HG03039 (cell line): ENCODE results near the gene RNF214.
"Not testable (repeated sequence)": the region's sequence is repeated elsewhere in the genome, so short reads cannot be mapped to it uniquely, and the experiment has no call there.

Experiments used
- ATAC-seq: cut with Tn5 transposase; IDR thresholded peaks from one replicate; pipeline ENCODE4 v1.9.1; 2021; ENCODE audit warnings: mild to moderate bottlenecking, moderate library complexity; ENCODE audit not compliant: unreplicated experiment

Gene RNF214

GRCh38 chr11:117313091-117313490, 80.6 kb downstream of the RNF214 start:
- no peak for ATAC-seq

DNA sequence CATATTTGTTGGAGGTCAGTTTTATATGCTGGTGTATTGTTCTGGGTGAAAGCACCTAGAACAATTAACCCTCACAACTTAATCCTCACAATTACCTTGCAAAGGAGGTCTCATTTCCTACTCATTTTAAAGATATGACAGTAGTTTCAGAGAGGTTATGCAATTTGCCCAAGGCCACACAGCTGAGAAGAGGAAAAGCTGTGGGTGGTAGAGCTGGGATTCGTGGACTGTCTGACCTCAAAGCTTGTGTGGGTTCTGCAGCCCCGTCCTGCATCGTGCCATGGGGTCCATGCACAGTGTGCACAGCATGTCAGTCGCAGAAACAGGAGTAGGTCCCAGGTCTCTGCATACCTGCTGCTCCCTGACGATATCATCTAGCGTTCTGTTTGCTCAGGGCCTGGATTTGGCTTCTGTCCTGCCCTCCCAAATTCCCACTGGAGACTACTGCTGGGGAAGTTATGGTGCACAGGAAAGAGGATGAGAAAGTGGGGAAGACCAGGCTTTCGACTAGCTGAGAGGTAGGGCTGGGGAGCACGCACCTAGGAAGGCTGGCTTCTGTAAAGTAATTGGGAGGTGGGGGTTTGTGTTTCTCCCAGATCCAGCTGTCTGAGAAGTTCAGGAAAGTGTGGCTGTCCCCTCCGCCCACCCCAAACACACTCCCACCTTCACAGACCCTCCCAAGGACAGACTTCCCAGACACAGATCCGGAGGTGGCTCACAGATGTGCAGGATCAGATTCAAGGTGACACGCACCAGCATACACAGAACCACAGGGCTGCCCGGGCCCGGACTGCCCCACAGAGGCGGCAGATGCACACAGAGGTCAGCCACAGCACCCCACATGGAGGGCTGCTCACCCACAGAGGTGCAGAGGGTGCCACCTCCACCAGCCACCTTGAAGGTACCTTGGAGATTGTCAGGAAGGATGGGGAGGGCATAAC, 81.6 kb downstream of the RNF214 start:
- no peak for ATAC-seq

- no peak for ATAC-seq
These were observed 82.4 kb downstream of the RNF214 start for GRCh38 chr11:117314840-117315239.

DNA sequence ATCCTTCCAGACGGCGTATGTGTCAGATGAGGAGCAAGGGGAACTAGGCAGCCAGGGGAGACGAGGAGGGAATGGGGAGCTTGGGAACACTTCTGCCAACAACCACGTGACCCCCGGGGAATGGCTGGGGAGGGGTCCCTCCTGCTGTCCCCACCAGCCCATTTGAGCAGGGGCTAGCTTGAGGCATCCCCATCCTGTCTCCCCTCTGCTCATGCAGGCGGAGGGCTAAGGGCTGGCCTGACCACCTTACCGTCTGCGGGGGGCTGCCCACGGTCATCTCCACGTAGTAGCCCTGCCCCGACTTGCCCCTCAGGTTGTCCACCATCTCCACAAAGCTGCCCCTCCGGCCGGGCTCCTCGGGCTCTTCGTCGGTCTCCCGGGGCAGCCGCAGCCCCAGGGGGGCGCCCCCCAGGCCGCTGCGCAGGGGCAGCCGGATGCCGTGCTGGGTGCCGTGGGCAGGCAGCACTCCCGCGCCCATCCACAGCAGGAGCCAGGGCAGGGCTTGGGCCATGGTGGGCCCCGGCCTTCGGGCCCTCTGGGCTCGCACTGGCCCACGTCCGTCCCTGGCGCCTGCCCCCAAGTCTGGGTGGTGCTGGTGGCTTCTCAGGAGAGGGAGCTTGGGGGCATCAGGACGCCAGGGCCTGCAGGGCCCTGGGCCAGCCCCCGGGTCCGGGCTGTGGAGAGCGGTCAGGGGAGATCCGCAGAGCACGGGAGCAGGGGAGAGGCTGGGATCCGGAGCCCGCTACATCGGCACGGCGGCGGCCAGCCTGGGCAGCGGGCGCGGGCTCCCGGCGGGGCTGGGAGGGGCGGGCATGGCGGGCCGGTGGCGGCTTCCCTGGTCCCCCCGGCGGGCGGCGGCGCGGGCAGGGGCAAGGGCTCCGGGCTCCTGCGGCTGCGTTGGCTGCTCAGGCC, 83.1 kb downstream of the RNF214 start:
- ATAC-seq: no peak

GRCh38 chr11:117316197-117316961, 83.9 kb downstream of the RNF214 start, which contains the start of gene BACE1:
TSS of gene BACE1 (minus strand) at chr11:117316256. CDS start at chr11:117315795, 461 bp downstream.
- no peak for ATAC-seq

- no peak for ATAC-seq
These were observed 86.3 kb downstream of the RNF214 start for GRCh38 chr11:117318738-117319137.

- no peak for ATAC-seq
These were observed 86.9 kb downstream of the RNF214 start for GRCh38 chr11:117319214-117319840.

GRCh38 chr11:117327255-117327566, 94.7 kb downstream of the RNF214 start:
- not testable (repeated sequence) for ATAC-seq

- ATAC-seq: peak; percentile 92
These were observed 95.3 kb downstream of the RNF214 start, which contains the start of gene CEP164 for GRCh38 chr11:117327567-117328374. TSS of gene CEP164 (plus strand) at chr11:117327854. CDS start at chr11:117338587, 10,733 bp downstream.

DNA sequence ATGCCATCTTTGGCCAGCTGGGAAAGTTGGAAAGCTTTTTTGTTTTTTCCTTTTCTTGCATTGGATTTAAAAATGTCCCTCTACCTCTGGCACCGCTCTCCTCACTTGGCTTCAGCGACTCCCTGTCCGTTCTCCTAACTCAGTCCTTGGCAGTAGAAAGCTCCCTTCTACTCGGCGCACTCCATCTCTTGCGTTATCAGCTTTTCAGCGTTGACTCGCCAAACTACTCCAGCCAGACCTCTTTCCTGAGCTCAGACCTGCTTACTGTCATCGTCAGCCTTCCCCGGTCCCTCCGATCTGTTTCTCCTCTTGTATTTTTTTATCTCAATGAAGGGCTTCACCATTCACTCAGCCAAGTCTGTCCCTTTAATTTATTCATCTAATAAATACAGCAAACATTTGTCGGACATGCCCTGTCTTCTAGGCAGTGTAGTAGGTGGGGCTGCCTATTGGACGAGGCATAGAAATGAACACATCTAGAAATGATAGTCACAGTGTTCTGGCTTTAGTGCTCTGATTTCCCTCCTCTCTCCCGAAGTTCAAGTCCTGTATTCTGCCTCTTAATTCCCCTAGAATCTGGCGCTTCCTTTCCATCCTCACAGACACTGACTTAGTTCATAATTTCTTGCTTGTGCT, 96.0 kb downstream of the RNF214 start:
- no peak for ATAC-seq

- ATAC-seq: no peak
These were observed 100.4 kb downstream of the RNF214 start for GRCh38 chr11:117332843-117333242.

DNA sequence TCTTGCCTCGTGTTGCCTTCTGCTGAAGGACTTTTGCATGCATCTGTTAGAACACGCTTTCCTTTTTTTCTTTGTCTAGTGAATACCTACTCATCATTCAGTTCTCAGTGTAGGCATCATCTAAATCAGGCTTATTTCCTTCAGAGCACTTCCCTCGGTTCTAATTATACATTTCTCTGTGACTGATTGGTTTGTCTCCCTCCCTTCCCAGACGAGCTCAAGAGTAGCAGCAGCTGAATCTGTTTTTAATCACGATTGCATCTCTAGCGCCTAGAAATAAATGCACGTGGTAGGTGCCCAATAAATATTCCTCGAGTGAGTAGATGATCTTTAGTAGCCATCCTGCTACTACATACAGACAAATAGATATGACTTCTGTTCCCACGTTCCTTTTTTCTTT, 101.4 kb downstream of the RNF214 start:
- no peak for ATAC-seq

- no peak for ATAC-seq
These were observed 102.4 kb downstream of the RNF214 start for GRCh38 chr11:117334896-117335295.

DNA sequence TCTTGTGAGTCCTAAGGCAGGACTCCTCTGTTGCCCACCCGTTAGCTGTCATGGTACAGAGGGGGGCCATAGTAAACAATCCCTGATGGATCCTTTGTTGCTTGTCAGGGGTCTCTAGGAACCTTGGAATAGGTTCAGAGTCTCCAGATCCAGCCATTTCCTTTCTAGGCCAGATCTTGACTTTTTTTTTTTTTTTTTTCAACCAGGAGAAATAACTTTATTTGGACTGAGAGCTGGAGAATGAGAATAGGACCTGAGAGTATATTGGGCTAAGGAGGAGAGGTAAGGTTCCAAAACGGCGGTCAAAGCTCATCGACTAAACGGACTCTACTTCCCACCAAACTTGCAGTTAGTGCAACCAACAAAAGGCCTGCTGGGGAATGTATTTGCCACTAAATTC, 102.9 kb downstream of the RNF214 start:
- no peak for ATAC-seq
